NCI-H446 treated with DMSO at 0.1 percent for 48 hours (cell line): ENCODE results near the gene RTCA.
A peak's percentile ranks its signal among the peaks of the same experiment; 100 is the strongest.
"Not testable (repeated sequence)": the region's sequence is repeated elsewhere in the genome, so short reads cannot be mapped to it uniquely, and the experiment has no call there.

Experiments
- DNase-seq: peaks from one replicate; lab custom pipeline; 2025; lab: John Stamatoyannopoulos, UW

RTCA gene

DNA sequence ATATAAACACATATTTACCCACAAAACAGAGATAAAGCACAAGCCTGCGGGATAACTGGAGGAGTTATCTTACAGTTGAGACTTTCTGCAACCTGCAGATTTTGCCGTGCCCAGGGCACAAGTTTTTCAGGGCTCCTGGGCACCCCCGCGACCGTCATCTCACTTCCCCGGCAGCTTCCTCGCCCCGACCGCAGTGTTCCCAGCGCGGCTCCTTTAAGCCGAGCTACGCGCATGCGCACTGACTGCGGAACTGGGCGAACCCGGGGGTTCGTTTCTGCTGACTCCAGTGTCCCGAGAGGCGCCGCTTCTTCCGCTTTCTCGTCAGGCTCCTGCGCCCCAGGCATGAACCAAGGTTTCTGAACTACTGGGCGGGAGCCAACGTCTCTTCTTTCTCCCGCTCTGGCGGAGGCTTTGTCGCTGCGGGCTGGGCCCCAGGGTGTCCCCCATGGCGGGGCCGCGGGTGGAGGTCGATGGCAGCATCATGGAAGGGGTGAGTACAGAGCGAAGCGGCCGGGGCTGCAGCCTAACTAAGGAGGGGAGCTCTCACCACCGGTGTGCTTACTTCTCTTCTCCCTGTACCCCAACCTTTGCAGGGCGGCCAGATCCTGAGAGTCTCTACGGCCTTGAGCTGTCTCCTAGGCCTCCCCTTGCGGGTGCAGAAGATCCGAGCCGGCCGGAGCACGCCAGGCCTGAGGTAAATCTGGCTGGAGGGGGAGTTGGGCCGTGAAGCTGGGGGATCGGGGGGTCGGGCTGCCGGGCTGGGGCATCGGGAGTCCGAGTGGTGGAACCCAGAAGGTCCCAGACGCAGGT, at the start of gene RTCA:
TSS of gene RTCA (plus strand) at position 286 of the 810 bp plus-strand sequence. CDS start at position 446, 160 bp downstream.
- peak; percentile 84 for DNase-seq

DNA sequence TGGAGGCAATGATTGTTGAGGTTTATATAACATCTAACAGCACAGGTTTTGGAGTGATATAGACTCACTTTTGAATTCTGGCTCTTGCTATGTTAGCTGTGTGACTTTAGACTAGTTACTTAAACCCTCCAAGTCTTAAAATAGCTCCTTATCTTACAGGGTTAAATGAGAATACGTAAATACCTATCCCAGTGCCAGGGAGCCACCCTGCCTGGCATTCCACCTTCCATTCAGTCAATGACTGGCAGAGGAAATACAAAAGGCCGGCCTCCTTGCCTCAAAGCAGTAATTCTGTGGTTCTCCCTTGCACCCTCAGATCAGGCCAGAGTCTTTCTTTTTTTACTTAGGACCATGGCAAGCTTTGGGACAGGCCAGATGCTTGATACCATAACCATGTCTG, 48.2 kb upstream of the RTCA start:
- no peak for DNase-seq

DNA sequence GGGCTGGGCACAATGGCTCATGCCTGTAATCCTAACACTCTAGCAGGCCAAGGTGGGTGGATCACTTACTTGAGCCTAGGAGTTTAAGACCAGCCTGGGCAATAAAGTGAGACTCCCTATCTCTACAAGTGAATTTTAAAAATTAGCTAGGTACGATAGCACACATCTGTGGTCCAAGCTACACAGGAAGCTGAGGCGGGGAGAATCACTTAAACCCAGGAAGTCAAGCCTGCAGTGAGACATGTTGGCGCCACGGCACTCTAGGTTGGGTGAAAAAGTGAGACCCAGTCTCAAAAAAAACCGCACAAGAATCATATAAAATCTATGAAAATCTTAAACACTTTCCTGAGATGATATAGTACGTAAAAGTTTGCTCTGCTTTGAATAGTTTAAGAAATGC, 46.6 kb upstream of the RTCA start:
- DNase-seq = no peak

DNA sequence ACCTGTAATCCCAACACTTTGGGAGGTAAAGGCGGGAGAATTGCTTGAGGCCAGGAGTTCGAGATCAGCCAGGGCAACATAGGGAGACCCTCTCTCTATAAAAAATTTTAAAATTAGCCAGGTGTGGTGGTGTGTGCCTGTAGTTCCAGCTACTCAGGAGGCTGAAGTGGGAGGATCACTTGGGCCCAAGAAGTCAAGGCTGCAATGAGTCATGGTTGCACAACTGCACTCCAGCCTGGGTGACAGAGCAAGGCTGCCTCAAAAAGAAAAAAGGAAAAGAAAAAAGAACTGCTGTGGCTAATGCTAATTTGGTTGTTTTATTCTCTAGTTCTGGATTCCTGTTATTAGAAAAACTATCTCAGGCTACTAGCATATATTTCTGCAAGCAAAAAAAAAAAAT, 46.1 kb upstream of the RTCA start:
- DNase-seq = no peak

DNA sequence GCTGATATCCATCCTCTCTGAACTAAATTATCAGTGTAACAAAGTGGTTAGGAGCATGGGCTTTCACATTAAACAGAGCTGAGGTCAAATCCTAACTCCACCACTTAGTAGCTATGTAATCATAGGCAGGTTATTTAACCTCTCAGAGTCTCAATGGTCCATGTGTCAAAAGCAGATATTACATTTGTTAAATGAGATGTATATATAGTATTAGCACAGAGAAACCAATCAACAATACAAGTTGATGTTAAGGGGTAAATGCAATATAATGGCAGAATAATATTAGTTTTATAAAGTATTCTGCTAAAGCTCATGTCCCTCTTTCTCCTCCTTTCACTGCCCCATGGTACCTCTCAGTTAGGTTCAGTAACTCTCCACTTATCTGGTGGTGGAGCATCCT, 43.6 kb upstream of the RTCA start:
- no peak for DNase-seq

DNA sequence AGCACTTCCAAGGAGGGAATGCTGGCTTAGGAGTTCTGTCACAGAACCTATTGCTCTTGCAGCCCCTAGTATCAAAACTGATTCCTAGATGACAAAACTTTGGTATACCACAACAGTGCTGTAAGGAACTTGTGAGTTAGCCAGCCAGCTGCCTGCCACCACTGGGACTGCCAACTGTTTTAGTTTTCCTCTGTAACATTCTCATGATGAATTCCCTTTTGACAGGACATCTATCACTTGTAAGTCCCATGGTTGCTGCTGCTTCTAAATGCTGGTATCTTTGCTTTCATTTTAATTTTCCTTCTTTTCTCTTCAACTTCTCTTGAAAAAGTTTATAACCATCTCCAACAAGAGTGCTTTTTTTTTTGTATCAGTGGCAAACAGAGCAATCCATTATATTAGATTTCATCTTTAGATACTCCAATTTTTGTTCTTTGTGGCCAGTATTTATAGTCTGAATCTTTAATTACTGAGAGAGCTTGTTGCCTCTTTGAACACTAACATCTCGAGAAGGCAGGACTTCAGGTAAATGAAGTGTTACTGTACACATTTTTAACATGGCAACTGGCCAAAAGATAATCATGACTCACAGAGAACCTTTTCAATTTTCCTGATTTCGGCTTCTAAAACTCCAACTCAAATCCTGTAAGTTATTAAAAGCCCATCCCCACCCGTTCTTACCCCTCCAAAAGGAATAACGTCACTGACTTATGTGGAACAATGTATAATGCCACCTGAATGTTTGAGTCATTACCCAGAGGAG, 36.2 kb upstream of the RTCA start:
- DNase-seq = no peak

DNA sequence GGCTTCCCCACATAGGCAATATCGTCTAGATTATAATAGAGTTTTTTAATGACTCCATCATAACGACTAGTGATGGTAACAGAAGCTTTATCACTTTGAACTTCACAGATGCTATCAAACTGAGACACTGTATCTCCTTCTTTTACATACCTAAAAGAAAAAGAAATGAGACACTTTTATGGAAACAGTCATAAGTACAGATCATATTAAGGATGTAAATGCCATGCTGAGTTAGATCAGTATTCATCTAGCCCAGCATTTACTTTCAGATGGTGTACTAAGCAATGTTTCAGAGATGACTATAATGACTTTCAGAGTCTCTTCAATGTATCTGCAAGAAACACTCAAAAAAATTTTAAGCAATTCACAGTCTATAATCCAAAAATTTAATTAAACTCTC, 35.3 kb upstream of the RTCA start:
- DNase-seq = no peak

DNA sequence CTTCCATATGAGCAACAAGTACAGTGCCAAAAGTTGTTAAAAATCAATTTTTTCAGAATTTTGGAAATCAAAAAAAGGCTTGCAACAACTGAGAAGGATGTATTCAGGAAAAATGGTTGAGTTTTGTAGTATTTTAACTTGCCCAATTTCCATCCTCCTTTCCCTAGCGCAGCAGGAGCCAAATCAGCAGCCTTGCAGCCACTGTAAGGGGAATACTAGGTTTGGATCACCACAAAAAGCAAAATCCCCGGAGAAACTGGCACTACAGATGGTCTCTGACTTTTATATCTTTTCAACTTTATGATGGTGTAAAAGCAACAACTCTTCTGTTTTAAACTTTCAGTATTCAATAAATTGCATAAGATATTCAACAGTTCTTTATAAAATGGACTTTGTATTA, 34.3 kb upstream of the RTCA start:
- DNase-seq = no peak

DNA sequence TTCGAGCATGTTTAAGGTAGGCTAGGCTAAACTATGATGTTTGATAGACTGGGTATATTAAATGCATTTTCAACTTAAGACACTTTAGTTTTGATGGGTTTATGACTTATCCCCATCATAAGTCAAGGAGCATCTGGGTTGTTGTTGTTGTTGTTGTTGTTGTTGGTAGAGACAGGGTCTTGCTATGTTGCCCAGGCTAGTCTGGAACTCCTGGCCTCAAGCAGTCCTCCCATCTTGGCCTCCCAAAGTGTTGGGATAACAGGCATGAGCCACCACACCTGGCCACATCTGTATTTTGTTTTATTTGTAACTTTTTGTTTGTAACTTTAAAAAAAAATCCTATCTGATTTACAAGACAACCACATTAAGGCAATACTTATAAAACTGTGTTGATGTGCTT, 33.9 kb upstream of the RTCA start:
- no peak for DNase-seq

DNA sequence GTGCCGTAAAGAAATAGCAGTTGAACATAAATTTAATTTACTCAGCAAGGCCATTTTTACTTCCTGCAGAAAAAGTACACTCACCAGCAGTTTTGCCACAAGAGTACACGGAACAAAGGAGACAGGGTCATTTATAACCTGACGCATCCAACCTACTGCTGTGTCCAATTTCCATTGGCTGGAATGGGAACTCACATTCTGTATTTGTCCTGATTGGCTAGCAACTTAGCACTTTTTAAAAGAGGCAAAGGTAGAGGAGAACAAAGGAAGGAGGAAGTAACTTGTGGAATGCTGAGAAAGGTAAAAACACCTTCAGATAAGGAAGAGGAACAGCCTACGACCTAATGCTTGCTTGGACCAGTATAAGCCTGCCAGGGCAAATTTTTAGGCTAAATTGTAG, 32.5 kb upstream of the RTCA start:
- DNase-seq = not testable (repeated sequence)

DNA sequence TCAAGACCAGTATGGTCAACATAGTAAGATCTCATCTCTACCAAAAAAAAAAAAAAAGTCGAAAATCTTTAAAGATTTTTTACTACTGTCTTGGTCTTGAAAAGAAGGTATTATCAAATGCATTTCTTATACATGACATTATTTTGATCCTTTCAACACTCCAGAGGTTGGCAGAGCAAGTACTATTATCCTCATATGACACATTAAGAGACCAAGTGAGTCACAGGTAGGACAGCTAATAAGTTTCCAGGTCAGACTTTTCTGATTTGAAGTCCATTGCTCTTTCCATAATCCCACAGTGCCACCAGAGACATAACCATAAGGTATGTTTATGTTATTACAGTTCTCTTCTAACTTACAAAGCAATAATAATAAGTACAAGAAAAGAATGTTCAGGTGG, 31.6 kb upstream of the RTCA start:
- DNase-seq = no peak

DNA sequence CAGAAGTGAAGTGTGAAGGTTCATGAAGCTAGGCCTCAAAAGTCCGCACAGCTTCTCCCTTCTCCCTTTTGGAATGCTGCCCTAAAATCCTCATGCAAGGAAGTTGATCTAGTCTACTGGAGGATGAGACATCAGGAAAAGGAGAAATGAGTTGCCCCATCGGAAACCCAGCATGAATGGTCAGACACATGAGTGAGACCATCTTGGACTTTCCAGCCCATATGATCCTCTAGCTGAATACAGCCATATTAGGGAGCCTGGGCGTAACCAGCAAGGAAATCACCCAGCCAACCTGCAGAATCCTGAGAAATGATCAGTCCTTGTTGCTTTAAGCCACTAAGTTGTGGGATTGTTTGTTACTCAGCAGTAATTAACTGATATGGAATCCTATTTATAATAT, 28.9 kb upstream of the RTCA start:
- DNase-seq = no peak

DNA sequence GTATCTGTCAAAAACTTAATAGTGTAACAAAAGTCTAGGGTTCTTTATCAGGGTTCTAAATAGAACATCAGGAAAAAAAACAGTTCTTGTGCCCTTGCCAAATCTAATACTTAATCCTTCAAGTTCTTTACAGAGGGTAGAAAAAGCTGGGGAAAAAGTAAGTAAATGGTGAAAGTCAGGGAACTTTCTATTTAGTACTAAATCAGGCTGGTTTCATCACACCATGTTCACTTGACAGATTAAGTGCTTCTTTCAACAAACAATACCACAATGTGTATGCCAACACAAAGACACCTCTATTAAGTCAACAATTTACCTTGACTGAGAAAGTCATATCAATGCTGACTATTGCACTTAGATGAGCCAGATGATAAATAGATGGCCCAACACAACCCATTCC, 26.1 kb upstream of the RTCA start:
- DNase-seq = no peak

DNA sequence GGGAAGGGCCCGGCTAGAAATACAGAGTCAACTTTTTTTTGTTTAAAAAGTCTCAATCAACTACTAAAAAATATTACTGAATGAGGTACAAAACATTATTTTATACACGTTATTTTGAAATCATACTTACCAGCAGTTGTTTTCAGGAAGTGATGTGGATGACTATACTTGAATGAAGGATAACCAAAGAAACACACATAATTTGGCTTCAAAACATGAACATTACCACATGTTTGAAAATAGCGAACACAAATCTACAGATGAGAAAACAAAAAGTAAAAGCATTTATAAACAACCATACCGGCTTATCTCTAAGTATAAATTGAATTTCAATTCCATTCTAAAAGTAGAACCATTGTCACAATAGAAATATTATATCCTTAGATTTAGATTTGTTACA, 25.4 kb upstream of the RTCA start:
- no peak for DNase-seq

DNA sequence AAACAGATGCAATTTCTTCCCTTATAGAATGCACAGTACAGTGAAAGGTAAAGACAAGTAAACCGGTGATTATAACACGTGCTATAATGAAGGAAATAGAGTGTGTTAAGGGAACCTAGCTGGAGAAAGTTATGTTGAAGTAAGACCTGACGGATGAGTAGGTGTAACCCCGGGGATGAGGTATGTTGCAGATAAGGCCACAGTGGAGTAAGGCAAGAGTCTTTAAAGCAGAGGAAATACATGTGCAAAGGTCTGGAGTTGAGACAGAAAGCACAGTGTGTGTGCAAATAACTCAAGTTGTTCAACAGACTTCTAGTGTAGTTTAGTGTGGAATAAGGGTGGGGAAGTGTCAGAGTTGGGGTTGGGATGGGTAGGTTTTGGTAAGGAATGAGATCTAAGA, 19.3 kb upstream of the RTCA start:
- no peak for DNase-seq

DNA sequence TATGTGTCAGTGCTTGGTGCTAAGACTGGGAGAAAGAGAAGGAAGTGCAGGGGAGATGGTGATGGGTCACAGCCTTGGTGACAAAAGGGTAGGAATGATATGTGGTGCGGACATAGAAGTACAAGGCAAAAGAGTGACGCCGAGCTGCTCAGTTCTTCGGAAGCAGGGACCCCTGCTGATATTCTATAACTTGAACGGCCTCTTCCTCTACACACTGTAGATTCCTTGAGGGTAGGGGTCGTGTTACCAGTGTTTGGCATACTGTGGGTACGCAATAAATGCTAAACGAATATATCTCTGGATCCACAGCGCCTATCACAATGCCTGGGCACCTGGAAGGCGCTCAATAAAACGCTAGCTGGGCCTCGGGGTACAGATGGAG, 16.9 kb upstream of the RTCA start:
- DNase-seq = no peak

DNA sequence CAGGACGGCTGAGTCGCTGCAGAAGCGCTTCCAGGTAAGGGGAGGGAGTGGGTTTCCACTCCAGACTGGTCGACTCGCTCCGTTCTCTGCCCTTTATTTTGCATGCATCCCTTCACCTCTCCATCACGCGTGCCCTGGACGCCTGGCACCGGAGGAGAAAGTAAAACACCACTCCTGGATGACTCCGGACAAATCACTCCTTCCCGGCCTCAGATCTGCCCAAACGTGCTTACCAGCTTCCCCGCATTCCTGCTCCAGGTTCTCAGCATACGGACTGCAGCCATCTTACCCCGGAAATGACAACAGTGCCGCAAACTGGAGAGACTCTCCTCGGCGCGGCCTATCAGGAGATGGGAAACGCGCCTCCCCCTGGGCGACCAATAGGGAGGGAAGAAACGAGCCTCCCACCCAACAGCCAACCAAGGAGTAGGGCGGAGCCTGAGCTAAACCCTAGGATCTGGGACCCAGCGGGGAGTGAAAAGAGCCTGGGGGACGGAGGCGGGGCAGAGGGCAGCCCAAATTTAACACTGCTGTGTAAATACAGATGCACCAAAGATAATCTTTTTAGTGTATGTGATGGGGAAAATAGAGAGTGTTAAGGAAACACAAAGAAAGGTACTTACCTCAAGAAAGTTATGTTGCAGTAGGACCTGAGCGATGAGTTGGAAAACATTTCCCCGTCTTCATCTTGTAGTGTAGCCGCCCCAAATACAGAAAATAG, 16.3 kb upstream of the RTCA start, which contains the start of gene DBT:
TSS of gene DBT (minus strand) at position 298 of the 721 bp plus-strand sequence. CDS start at position 284, 14 bp downstream.
- DNase-seq = peak; percentile 89

DNA sequence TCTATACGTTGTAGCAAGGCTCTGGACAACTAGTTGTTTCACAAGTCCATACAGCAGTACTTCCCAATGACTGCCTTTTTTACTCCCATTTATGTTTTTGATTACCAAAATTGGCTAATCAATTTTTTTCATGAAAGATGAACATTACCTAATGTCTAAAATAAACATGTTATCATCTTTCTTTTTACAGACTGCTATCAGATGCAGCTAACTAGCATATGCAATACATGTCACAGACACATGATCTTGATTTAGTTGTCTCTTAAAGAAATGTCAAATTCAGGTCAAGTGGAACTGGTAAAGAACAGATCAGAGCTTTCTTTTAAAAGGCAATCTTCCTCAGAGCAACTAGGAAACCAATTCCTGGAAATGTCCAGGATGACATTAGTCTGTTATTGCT, 15.8 kb upstream of the RTCA start:
- DNase-seq = no peak

DNA sequence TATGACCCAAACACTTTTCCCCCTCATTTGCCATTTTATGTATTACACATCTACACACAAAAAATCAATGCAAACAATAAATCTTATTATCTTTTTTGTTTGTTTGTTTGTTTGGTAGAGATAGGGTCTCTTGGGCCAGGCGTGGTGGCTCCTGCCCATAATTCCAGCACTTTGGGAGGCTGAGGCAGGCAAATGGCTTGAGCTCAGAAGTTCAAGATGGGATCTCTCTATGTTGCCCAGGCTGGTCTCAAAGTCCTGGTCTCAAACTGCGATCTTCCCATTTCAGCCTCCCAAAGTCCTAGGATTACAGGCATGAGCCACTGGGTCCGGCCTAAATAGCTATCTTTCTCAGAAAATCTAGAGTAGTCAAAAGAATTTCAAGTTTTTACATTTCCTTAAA, 15.2 kb upstream of the RTCA start:
- no peak for DNase-seq

DNA sequence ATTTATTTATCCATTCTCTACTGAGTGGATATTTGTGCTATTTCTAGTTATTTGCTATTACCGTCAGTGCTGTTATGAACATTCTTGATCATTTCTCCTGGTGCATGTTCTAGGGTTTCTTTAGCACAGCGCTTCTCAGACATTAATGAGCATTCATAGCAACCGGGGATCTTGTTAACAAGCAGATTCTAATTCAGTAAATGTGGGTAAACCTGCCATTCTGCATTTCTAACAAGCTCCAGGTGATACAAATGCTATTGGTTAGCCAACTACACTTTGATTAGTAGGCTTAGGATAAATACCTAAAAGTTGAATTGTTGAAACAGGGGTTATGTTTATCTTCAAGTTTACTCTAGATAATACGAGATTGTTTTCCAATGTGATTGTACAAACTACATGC, 13.1 kb upstream of the RTCA start:
- no peak for DNase-seq

DNA sequence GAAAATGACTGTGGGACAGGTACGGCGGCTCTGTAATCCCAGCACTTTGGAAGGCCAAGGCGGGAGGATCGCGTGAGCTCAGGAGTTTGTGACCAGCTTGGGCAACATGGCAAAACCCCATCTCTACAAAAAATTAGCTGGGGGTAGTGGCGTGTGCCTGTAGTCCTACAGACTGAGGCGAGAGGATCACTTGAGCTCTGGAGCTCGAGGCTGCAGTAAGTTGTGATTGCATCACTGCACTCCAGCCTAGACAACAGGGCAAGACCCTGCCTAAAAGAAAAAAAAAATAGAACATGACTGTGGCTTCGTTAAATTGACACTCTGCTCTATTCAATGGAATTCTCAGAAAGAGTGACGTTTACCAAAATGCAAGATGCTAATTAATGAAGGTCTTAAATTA, 12.5 kb upstream of the RTCA start:
- DNase-seq = no peak

DNA sequence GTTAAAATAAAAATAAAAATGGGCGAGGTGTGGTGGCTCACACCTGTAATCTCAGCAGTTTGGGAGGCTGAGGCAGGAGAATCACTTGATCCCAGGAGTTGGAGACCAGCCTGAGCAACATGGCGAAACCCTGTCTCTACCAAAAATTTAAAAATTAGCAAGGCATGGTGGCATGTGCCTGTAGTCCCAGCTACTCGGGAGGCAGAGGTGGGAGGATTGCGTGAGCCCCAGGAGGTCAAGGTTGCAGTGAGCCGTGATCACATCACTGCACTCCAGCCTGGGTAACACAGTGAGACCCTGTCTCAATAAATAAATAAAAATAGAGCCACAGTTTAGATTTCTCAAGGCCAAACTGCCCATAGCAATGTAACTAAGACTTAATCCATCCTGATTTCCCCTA, 9.7 kb upstream of the RTCA start:
- DNase-seq = not testable (repeated sequence)

DNA sequence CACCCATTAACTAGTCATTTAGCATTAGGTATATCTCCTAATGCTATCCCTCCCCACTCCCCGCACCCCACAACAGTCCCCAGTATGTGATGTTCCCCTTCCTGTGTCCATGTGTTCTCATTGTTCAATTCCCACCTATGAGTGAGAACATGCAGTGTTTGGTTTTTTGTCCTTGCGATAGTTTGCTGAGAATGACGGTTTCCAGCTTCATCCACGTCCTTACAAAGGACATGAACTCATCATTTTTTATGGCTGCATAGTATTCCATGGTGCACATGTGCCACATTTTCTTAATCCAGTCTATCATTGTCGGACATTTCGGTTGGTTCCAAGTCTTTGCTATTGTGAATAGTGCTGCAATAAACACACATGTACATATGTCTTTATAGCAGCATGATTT, 7.6 kb upstream of the RTCA start:
- DNase-seq = not testable (repeated sequence)
